Hematopoietic multipotent progenitor cell treated with erythropoietin and hydrocortisone succinate and interleukin-3 and kit ligand, for 8 days (in vitro differentiated cells): ENCODE measurements around the gene VSX1.
A peak's percentile ranks its signal among the peaks of the same experiment; 100 is the strongest.

ENCODE experiments used
- DNase-seq: peaks from one replicate; pipeline ENCODE4 v3.0.0-alpha.2; 2015

Gene VSX1

DNA sequence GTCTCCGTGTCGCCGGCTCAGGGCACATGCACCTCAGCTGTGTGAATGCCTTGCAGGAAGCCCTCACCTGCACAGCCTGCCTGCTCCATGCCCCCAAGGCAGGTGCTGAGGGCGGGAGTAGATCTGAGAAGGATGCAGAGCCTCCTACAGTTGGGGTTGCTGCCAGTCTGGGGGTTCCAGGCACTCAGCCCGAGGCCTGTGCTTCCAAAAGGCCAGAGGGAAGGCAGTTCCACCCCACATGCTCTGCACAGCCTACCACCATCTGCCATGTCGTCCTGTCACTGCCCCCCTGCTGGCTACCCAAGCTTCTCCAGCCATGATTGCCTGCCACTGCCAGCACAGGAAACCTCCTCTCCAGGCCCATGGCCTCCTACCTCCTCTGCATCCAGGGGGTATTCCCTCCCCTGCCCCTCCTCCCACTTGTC is 43.3 kb downstream of the VSX1 start:
- no peak for DNase-seq

DNA sequence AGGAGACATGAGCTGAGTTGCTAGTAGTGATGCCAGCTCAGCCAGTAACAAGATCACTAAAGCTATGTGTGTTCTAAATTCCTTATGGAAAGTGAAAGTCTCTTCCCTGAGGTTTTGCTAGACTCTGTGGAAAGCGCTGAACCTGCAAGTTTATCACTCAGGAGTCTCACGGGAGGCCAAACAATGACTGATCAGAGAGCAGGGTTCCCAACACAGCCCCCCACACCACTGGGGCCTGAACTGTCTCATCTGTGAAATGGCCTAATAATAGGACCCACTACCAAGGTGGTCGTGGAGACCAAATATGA is 43.9 kb downstream of the VSX1 start:
- no peak for DNase-seq

DNA sequence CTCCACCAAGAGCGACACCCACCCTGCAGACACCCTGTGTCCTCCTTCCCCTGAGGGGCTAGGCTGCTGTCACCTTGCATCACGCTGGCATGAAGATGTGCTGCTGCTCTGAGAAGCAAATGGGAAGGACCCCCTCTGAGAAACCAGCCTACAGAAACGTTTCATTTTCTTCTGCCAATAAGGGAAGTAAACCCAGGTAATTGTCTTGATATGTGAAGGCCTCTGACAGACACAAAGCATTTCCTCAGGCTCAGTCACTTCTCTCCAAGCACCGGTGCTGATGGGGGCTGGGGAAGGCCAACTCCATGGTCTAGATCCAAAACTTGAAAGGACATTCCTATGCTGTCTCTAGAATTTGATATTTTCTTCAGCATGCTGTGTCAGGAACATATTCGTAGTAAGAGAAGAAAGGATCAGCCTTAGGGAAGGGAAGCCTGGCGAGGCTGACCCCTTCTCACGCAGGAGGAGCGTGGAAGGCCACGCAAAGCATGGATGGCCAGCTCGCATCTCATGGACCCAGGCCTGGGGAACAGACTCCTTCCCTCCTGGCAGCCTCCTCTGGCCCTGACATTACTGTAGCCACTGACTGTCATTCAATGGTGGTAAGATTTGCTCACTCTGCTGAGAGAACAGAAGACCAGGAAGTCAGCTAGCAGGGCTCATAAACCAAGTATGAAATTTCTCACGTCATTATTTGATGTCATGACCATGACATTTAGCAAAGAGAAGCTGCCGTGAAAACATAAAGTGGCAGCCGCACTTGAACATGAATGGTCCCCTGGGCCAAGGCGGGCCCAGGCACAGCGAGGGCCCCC is 44.4 kb downstream of the VSX1 start:
- DNase-seq: peak; percentile 13

DNA sequence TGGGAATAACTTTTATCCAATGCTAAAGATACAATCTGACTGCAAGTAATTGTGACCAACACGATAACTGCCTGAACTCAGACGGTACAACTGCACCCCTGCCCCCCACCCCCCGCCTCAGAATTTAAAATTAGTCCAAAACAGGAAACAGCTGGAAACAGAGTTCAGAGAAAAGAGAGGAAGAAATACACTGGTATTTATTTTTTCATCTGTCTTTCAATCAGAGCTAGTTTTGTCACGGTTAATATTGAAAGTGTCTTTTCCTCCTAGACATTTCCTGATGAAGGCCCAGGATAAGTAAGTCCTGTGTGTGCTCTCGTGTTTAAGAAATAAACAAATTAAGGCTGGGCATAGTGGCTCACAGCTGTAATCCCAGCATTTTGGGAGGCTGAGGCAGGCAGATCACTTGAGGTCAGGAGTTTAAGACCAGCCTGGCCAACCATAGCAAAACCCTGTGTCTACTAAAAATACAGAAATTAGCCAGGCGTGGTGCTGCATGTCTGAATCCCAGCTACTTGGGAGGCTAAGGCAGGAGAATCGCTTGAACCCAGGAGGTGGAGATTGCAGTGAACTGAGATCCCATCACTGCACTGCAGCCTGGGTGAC is 45.5 kb downstream of the VSX1 start:
- peak; percentile 33 for DNase-seq

DNA sequence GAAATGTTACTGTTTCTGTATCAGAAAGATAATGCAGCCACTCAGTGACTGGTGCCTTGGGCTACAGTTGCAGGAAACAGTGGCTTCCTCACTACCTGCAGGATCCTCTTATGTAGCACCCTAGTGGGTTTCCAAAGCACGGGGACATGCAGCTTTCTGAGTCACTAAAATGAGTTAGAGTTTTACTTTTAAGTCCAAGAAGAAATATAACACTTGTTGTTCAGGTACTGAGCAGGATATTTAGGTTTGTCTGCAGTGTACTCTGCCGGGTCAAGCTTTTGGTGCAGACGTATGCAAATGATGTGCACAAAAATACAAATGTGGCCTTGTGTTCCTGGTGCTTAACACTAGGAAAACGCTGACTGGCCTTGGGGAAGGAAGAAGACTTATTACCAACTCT is 46.0 kb downstream of the VSX1 start:
- DNase-seq: peak; percentile 57

DNA sequence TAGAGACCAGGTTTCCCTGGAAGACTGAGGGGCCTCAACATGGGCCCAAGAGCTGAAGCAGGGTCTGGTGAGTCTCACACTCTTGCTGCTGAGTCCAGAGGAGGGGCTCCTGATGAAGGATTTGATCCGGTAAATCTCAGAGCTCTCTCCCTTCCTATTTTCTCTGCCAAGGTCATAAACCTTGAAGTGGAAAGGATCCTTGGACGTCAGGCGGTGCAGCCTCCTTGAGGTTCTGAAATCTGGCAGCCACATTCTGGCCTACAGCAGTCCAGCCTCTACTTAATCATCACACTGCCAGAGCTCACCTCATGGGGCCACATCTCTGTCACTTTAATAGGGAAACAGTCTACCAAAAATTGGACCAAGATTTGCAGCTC is 48.0 kb downstream of the VSX1 start:
- no peak for DNase-seq

DNA sequence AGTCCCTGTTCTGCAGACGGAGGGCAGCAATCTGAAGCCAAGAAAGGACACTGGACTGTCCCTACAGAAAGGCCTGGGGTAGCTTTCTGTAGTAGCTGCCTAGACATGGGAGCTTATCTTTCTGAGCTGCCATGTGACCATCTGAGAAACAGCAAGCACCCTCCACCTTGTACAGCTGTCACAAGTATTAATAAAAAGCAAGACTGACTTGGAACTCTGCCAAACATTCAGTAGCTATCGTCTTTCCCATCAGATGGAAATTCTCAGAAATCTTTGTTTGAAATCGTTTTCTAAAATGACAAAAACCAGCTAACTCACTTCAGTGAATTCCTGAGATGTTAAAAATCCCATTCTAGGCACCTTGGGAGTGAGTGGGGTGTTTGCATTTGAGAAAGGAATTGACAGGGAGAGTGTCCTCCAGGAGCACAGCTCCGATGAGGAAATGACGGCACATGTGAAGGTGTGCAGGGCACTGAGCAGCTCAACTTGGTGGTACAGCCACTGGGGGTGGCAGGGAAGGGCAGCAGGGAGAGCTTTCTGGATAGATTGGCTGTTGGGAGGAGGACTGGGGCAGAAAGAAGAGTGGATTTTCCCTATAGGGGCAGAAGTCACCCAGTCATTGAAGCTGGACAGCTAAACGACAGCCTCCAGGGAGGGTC is 48.5 kb downstream of the VSX1 start:
- DNase-seq: peak; percentile 78

DNA sequence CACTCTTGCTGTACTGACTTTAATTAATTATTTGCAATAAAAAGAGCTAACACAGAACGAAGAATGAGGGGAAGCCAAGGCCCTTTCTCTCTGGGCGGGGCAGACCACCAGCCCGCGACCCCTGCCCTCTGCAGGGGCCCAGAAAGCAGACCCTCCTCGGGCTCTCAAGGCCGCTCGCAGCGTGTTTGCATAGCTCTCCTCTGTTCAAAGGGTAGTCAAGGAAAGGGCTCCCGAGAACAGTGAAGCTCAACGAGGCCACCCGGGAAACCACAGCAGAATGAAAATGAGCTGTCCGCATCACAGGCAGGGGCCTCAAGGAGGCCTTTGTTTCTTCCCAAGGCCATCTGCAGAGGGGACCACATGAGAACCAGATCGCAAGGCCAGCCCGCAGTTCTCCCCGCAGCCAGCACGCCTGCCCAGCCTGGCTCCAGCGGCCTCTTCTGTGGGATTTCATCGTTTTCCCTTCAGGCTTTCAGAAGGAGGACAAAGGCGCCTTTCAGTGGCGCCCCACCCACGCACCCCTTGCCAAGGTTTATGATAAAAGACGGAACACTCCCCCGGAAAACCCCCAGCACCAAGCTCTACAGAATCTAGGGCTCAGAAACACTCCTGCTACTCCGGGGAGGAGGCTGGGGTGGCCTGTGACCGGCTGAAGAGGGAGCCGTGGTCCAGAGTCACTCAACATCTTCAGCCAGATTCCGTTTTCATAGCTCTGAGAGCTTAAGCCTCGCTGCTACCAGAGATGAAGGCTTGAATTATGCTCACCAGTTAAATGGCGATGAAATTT is 49.3 kb downstream of the VSX1 start:
- no peak for DNase-seq

DNA sequence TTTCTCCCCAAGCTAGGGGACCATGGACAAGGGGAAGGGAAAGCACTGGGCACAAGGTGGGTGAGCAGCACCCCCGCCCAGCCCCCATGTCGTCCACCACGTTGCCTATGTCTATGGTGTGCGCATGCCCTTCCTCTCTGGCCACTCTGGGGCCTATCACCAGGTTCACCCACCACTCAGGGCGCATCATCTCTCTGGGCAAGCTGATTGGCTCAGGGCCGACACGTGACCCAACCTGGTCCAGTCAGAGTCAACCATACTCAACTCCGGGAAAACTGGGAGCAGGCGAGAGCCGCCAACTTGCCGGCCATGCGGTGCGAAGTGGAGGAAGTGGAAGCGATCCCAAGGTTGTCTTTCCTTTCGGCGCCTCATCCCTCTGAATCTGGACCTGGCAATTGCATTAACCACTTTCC is 49.9 kb downstream of the VSX1 start:
- DNase-seq: no peak

DNA sequence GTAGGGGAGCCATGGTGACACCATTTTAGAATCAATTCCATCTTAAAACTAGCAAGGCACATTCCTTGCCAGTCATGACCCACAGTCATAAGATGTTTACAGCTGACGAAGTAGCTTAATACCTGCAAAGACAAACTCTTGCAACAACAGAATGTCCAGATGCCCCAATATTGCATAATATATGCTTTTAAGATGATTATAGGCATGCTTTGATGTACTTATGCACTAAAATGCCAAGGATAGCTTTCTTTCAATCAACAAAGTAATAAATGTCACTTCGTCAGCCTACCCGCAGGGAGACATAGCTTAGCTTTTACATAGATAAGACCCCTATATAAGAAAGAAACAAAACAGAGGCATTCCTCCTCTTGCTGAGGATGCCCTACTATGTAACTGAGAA is 50.7 kb downstream of the VSX1 start:
- no peak for DNase-seq

DNA sequence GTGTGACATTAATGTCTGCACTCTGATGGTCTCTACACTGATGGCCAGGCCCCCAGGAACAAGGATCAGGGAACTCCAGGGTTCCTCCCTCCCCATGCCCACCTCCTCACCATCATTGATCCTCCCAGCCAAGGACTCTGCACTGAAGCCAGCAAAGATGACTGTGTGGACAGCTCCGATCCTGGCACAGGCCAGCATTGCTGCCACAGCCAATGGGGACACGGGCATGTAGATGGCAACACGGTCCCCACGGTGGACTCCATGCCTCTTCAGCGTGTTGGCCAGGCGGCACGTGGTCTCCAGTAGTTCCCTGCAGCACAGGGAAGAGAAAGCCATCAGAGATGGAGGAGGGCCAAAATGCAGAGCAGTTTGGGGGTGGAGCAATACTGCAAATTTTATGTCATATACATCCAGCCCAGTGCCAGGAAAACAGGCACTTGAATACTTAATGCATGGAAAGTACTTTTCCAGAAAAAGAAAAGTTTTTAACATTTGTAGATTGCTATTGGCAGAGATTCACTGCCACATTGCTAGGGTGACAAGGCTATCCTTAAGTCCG is 51.2 kb downstream of the VSX1 start:
- no peak for DNase-seq

DNA sequence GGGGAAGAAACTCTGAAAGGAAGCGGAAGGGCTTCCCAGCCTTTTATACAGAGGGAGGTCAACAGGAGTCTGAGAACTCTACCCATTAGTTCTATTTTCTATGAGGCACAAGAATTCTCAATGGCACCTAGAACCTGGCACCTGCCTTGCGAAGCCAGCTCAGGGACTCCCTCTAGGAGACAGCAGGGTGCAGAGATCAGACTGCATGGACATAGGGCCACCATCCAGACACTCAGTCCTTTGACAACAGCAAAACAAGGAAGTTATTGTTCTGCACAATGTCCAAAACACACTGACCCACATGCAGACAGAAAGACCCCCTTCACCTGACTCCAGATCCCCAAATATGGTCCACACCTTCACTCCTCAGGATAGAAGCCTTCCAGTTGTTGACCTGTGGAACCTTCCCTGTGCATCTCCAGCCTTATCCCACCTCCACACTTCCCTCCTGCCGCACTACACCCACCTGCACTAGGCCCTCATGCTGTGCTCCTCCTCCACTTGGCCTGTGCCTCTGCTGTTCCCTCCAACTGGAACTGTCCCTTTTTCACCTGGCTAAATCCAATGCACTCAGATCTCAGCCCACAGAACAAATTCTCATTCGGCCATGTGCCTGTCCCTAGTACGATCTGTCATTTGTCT is 51.8 kb downstream of the VSX1 start:
- no peak for DNase-seq

DNA sequence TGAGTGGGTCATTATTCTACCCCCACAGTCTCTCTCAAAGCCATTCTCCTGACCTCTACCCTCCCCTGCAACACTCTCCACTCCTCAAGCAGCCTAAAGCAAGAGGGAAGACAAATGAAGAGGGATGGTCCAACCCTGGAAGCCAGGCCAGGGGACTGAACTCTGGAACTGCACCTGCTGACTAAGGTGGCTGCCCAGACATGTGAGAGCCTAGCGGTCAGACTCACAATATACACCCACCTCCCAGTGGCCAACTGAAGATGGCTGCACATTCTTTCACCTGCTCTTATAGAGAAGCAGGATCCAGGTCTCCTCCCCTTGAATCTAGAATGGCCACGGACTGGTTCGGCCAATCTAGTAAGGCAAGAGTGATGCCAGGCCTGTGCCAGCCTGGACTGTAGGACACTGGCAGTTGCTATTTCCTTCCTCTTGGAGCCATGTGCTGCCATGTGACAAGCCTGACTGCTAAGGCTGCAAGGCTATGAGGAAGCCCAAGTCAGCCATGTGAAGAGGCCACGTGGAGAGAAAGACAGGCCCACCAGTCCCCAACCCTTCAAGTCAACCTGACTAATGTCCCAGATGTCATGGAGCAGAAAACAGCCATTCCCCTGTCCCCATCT is 55.8 kb downstream of the VSX1 start:
- no peak for DNase-seq
